ENCODE results near the gene ZNF423.

Gene ZNF423

GRCh38 chr16:49637511-49637910 lies 218.4 kb downstream of the ZNF423 start:
- ATAC-seq (ENCODE audit: low read depth) (no peak), DNase-seq (ENCODE audit: low spot score in 2 of 2) (no peak)
- no peaks in the 10 kb centered on the region for H3K9me3 Mint-ChIP-seq
- H3K4me1 Mint-ChIP-seq: no peaks in the 10 kb centered on the region
- no peak overlapping the region for H3K4me3 Mint-ChIP-seq
- H3K36me3 Mint-ChIP-seq: no peaks in the 10 kb centered on the region
- no peak overlapping the region for H3K27ac Mint-ChIP-seq
- peaks cover 2% of the 10 kb centered on the region for H3K27me3 Mint-ChIP-seq

DNA sequence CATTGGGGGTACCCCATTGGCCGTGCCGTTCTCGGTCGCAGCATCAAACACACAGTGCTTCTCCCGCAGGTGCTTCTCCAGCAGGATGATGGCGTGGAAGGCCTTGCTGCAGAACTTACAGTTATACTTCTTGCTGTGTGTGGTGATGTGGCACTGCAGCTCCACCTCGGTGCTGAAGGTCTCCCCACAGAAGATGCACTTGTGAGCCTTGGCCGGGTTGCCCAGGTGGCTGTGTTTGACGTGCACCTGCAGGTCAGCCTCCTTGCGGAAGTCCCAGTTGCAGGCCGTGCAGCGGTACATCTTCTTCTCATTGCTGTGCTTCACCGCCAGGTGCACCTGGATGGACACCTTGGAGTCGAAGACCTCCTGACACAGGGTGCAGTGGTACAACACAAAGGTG lies 219.3 kb downstream of the ZNF423 start:
- Mint-ChIP-seq H3K27ac (no peak overlapping the region), H3K9me3 (no peaks in the 10 kb centered on the region)
- no peak for DNase-seq (ENCODE audit: low spot score in 2 of 2)

GRCh38 chr16:49635591-49636581 lies 220.0 kb downstream of the ZNF423 start:
- H3K27me3 Mint-ChIP-seq: peaks cover 5% of the 10 kb centered on the region

More for the DNA sequence above, 219.3 kb downstream of the ZNF423 start:
- no peak for ATAC-seq (ENCODE audit: low read depth)
- H3K4me1 Mint-ChIP-seq: no peaks in the 10 kb centered on the region
- H3K27me3 Mint-ChIP-seq: peaks cover 2% of the 10 kb centered on the region
- H3K4me3 Mint-ChIP-seq: no peak overlapping the region
- H3K36me3 Mint-ChIP-seq: no peaks in the 10 kb centered on the region

DNA sequence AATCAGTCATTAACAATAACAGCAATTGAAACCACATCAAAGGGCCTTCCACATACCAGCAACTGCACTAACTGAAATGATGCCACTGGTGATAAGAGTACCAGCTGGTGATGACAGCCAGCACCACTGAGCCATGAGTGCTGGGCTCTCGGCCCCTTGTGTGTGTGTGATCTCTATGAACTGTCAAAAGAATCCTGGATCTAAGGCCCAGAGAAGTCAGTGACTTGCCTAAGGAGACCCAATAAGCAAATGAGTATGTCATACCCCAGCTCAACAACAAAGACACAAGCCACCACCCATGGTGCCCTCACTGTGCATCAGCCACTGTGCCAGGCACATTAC lies 220.9 kb downstream of the ZNF423 start:
- no peaks in the 10 kb centered on the region for H3K36me3 Mint-ChIP-seq
- no peak overlapping the region for H3K4me3 Mint-ChIP-seq
- no peak overlapping the region for H3K27ac Mint-ChIP-seq
- no peaks in the 10 kb centered on the region for H3K4me1 Mint-ChIP-seq
- DNase-seq (ENCODE audit: low spot score in 2 of 2) (no peak), ATAC-seq (ENCODE audit: low read depth) (no peak)
- H3K27me3 Mint-ChIP-seq: peaks cover 5% of the 10 kb centered on the region
- no peaks in the 10 kb centered on the region for H3K9me3 Mint-ChIP-seq

More at GRCh38 chr16:49635591-49636581, 220.0 kb downstream of the ZNF423 start:
- Mint-ChIP-seq H3K27ac (no peak overlapping the region), H3K9me3 (no peaks in the 10 kb centered on the region), H3K4me1 (no peaks in the 10 kb centered on the region), H3K4me3 (no peak overlapping the region), H3K36me3 (no peaks in the 10 kb centered on the region)
- DNase-seq (ENCODE audit: low spot score in 2 of 2) (no peak), ATAC-seq (ENCODE audit: low read depth) (no peak)

DNA sequence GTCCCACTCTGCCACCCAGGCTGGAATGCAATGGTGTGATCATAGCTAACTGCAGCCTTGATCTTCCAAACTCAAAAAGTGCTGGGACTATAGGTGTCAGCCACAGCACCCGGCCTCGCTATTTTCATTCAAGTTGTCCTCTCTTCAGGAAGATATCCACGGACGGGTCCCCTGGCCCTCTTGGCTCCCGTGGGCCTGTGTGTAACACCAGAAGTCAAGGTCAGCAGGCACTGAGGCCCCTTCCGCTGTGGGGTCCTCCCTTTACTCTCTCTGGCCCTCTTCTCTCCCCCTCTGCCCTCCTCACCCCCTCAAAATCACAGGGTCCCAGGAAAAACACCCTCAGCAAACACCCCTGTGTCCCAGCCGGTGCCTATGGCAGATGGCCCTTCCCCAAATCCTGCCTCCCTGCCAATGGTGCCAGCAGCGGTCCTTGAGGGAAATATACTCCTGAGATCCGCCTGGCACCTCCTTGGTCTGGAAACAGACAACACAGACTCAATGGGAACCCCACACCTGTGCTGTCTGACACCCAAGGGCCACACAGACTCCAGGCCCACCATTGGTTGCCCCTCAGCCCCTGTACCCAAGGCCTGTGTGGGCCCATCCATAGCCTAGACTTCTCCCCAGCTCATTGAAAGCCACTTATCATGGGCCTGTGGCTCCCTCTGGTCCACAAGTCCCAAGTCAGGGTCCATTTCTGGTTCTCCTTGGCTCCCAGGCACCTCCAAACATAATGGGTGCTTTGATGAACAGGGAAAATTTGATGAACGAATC lies 221.5 kb downstream of the ZNF423 start:
- Mint-ChIP-seq H3K27ac (no peak overlapping the region), H3K36me3 (no peaks in the 10 kb centered on the region), H3K4me1 (no peaks in the 10 kb centered on the region), H3K27me3 (peaks cover 5% of the 10 kb centered on the region), H3K4me3 (no peak overlapping the region), H3K9me3 (no peaks in the 10 kb centered on the region)
- no peak for DNase-seq (ENCODE audit: low spot score in 2 of 2)
- ATAC-seq (ENCODE audit: low read depth): no peak

DNA sequence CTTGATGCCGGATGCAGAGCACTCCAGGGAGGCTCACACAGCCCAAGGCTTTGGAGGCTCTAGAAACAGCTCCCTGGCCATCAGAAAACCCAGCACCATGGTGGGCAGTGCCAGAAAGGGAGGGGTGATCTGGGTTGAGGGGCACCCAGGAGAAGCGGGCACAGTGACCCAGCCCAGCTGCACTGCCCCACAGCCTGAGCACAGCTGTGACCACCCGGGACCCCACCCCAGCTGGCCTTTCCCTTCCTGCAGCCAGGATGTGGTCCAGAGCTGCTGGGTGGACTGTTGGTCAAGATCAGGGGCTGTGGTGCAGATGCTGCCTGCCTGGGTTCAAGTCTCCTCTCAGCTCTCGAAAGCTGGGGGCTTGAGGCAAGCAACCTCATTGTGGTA lies 223.1 kb downstream of the ZNF423 start:
- H3K36me3 Mint-ChIP-seq: no peaks in the 10 kb centered on the region
- H3K27ac Mint-ChIP-seq: no peak overlapping the region
- no peaks in the 10 kb centered on the region for H3K9me3 Mint-ChIP-seq
- H3K4me3 Mint-ChIP-seq: no peak overlapping the region
- DNase-seq (ENCODE audit: low spot score in 2 of 2) (no peak), ATAC-seq (ENCODE audit: low read depth) (no peak)
- H3K27me3 Mint-ChIP-seq: peaks cover 5% of the 10 kb centered on the region
- H3K4me1 Mint-ChIP-seq: no peaks in the 10 kb centered on the region

DNA sequence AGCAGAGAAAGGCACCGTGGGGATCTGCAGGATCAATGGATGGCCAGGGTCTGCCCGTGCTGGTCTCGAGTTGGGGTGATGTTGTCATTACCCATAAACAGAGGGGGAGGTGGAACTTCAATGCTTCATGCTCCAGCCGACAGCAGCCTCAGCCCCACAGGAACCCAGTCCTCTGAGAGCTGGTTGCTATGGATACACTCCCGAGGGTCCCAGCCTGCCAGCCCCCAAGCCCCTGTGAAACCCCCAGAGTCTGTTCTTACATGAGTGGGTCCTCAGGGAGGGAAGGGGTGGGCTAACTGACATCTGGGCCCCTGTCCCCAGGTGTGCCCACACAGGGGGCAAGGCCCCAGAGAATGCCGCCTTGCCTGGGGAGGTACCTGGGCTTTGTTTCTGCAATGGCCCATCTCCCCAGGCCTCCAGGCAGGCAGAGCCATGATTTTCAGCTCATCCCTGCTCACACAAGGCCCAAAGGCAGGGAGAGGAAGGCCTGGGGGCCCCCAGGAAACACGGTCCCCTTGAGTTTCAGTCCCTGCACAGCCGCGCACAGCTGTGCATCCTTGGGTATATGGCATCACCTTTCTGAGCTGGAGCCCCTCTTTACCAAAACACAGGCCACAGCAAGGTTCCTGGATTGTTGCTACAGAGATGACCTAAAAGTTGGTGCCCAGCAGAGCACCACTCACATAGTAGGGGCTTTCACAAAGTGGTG lies 223.7 kb downstream of the ZNF423 start:
- H3K36me3 Mint-ChIP-seq: no peaks in the 10 kb centered on the region
- H3K27me3 Mint-ChIP-seq: peaks cover 5% of the 10 kb centered on the region
- no peak for ATAC-seq (ENCODE audit: low read depth)
- no peak overlapping the region for H3K27ac Mint-ChIP-seq
- no peak overlapping the region for H3K4me3 Mint-ChIP-seq
- no peak for DNase-seq (ENCODE audit: low spot score in 2 of 2)
- H3K4me1 Mint-ChIP-seq: no peaks in the 10 kb centered on the region
- H3K9me3 Mint-ChIP-seq: no peaks in the 10 kb centered on the region

- Mint-ChIP-seq H3K4me1 (no peaks in the 10 kb centered on the region), H3K36me3 (no peaks in the 10 kb centered on the region), H3K4me3 (no peak overlapping the region), H3K27me3 (peaks cover 5% of the 10 kb centered on the region), H3K9me3 (no peaks in the 10 kb centered on the region), H3K27ac (no peak overlapping the region)
- DNase-seq (ENCODE audit: low spot score in 2 of 2) (no peak), ATAC-seq (ENCODE audit: low read depth) (no peak)
Measured at GRCh38 chr16:49631187-49632041, 224.5 kb downstream of the ZNF423 start.

DNA sequence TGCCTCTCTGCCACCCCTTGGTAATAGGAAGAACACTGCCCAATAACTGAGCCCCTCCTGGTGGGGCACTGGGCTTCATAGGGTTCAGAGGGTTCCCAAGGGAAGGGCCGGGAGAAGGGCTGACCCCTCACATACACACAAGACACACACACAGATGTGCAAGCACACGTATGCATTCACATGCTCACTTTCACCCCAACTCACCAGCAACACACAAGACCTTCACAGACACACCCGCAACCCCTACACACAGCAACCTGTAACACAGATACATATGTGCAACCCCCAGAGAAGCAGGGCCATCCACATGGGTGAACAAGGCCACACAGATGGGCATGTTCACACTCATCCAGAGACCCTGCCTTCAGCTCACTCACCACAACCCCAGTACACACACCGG lies 225.1 kb downstream of the ZNF423 start:
- Mint-ChIP-seq H3K4me1 (no peaks in the 10 kb centered on the region), H3K27me3 (peaks cover 5% of the 10 kb centered on the region), H3K36me3 (no peaks in the 10 kb centered on the region), H3K27ac (no peak overlapping the region), H3K4me3 (no peak overlapping the region), H3K9me3 (no peaks in the 10 kb centered on the region)
- no peak for ATAC-seq (ENCODE audit: low read depth)
- no peak for DNase-seq (ENCODE audit: low spot score in 2 of 2)

- Mint-ChIP-seq H3K4me3 (no peak overlapping the region), H3K4me1 (no peaks in the 10 kb centered on the region), H3K36me3 (no peaks in the 10 kb centered on the region), H3K27ac (no peak overlapping the region), H3K27me3 (peaks cover 5% of the 10 kb centered on the region), H3K9me3 (peaks cover under 1% of the 10 kb centered on the region)
- DNase-seq (ENCODE audit: low spot score in 2 of 2): no peak
- ATAC-seq (ENCODE audit: low read depth): no peak
Measured at GRCh38 chr16:49629851-49630250, 226.1 kb downstream of the ZNF423 start.

DNA sequence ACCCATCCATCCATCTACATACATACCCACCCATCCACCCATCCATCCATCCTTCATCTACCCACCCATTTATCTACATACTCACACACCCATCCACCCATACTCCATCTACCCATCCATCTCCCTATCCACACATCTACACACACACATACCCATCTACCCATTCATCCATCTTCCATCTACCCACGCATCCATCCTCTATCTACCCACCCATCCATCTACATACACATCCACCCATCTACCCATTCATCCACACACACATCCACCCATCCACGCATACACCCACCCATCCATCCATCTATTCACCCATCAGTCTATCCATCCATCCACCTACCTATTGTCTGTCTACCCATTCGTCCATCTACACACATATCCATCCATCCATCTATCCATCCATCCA lies 227.8 kb downstream of the ZNF423 start:
- Mint-ChIP-seq H3K4me1 (no peaks in the 10 kb centered on the region), H3K4me3 (no peak overlapping the region), H3K27ac (no peak overlapping the region), H3K36me3 (no peaks in the 10 kb centered on the region), H3K27me3 (peaks cover 5% of the 10 kb centered on the region), H3K9me3 (peaks cover 1% of the 10 kb centered on the region)
- DNase-seq (ENCODE audit: low spot score in 2 of 2) (no peak), ATAC-seq (ENCODE audit: low read depth) (no peak)

DNA sequence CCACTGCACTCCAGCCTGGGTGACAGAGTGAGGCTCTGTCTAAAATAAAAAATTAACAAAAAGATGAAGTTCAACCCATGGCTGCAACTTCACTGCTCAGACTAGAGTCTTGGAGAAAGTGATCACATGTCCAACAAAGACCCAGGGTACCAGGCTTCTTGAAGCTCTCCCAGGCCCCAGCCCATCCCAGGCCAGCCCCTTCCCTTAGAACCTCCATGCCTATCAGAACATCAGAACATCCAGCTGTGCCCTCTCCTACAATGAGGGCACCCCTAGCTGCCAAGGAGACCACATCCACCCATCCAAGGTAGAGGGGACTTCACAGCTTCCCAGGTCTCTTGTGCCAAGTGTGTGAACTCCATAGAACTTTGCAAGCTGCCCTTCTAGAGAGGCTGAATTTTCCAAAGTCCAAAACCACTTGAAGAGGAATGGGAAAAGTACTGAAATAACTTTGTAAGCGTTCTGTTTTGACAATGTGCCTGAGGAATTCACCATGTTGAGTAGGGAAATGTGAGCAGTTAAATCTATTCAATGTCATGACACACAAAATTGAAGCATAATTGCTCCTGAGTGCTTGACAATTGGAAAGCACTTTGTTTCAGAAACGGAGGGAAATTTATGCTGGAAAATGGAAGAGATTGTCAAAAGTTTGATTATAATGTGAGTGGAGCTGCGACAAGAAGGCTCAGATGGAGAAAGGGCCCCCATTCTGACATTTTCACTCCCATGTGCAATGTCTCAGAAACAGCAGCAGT lies 230.4 kb downstream of the ZNF423 start:
- Mint-ChIP-seq H3K4me1 (no peaks in the 10 kb centered on the region), H3K36me3 (no peaks in the 10 kb centered on the region), H3K9me3 (peaks cover 1% of the 10 kb centered on the region), H3K27ac (no peak overlapping the region), H3K4me3 (no peak overlapping the region), H3K27me3 (no peaks in the 10 kb centered on the region)
- ATAC-seq (ENCODE audit: low read depth) (no peak), DNase-seq (ENCODE audit: low spot score in 2 of 2) (no peak)

All from memory B cell (primary cell).